Measurements from ENCODE around the gene THEM4.

The THEM4 gene

DNA sequence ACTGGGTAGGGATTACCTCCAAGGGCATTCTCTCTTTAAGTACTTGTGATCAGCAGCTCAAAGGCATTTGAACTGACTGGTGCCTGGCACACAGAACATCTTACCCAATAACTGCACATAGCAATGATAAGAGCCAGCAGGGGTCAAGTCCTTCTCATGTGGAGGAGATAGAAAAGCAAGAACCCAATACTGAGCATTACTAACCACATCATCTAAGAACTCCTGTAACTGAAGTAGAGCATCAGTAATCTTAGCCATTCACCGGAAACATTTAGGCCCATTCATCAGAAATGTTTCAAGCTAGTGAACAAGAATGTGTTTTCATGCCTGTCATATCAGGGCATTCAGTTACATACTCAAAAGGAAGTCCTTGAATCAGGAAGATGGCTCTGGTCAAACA lies 33.6 kb upstream of the THEM4 start:
- Histone ChIP-seq H3K36me3 (ENCODE audit: insufficient read depth, low read length) (no peaks in the 10 kb centered on the region), H3K4me1 (ENCODE audit: insufficient read depth, low read length) (peaks cover 24% of the 10 kb centered on the region), H3K9me3 (ENCODE audit: control insufficient read depth, insufficient read depth, low read length) (no peaks in the 10 kb centered on the region)

DNA sequence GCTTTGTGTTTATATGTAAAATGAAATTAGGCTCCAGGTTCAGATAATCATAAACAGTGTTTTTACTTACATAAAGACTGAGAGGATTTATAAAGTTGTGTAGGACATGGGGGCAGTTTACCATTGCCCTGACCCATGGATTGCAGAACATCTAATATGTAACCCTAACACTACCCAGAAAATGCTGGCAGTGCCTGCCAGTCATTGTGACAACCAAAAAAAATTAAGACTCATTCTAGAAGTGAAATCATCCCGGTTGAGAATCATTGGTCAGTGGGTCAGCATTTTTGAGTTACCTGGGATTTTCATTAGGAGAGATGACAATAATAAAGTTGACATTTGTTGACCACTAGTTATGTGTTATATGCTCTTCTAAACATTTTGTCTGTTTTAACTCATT lies 31.2 kb upstream of the THEM4 start:
- no peaks in the 10 kb centered on the region for H3K9me3 ChIP-seq (ENCODE audit: control insufficient read depth, insufficient read depth, low read length)
- no peak overlapping the region for H3K9ac ChIP-seq (ENCODE audit: low read depth, low read length)
- H3K4me1 ChIP-seq (ENCODE audit: insufficient read depth, low read length): peaks cover 11% of the 10 kb centered on the region; the same call in 1 of the 2 replicates
- H3K36me3 ChIP-seq (ENCODE audit: insufficient read depth, low read length): no peaks in the 10 kb centered on the region

More for the DNA sequence above, 33.6 kb upstream of the THEM4 start:
- H3K9ac ChIP-seq (ENCODE audit: low read depth, low read length): no peak overlapping the region

GRCh38 chr1:151939779-151940178 lies 30.5 kb upstream of the THEM4 start:
- no peaks in the 10 kb centered on the region for H3K9me3 ChIP-seq (ENCODE audit: control insufficient read depth, insufficient read depth, low read length)
- no peaks in the 10 kb centered on the region for H3K36me3 ChIP-seq (ENCODE audit: insufficient read depth, low read length)
- no peak overlapping the region for H3K9ac ChIP-seq (ENCODE audit: low read depth, low read length)
- H3K4me1 ChIP-seq (ENCODE audit: insufficient read depth, low read length): peaks cover 5% of the 10 kb centered on the region

DNA sequence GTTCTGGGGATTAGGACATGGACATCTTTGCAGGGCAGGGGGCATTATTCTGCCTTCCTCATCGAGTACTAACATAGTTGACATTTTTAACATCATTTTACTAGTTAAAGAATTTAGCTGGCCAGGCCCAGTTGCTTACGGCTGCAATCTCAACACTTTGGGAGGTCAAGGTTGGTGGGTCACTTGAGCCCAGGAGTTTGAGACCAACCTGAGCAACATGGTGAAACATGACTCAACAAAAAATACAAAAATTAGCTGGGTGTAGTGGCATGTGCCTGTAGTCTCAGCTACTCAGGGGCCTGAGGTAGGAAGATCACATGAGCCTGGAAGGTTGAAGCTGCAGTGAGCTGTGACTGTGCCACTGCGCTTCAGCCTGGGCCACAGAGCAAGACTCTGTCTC lies 29.8 kb upstream of the THEM4 start:
- H3K4me1 ChIP-seq (ENCODE audit: insufficient read depth, low read length): peaks cover 7% of the 10 kb centered on the region

GRCh38 chr1:151936653-151937052 lies 27.3 kb upstream of the THEM4 start:
- Histone ChIP-seq H3K9ac (ENCODE audit: low read depth, low read length) (no peak overlapping the region), H3K4me1 (ENCODE audit: insufficient read depth, low read length) (peaks cover 7% of the 10 kb centered on the region), H3K36me3 (ENCODE audit: insufficient read depth, low read length) (no peaks in the 10 kb centered on the region), H3K9me3 (ENCODE audit: control insufficient read depth, insufficient read depth, low read length) (no peaks in the 10 kb centered on the region)

More for the DNA sequence above, 29.8 kb upstream of the THEM4 start:
- no peaks in the 10 kb centered on the region for H3K36me3 ChIP-seq (ENCODE audit: insufficient read depth, low read length)
- no peak overlapping the region for H3K9ac ChIP-seq (ENCODE audit: low read depth, low read length)
- H3K9me3 ChIP-seq (ENCODE audit: control insufficient read depth, insufficient read depth, low read length): no peaks in the 10 kb centered on the region

- H3K4me1 ChIP-seq (ENCODE audit: insufficient read depth, low read length): peaks cover 7% of the 10 kb centered on the region
- H3K36me3 ChIP-seq (ENCODE audit: insufficient read depth, low read length): no peaks in the 10 kb centered on the region
- H3K9me3 ChIP-seq (ENCODE audit: control insufficient read depth, insufficient read depth, low read length): no peaks in the 10 kb centered on the region
- no peak overlapping the region for H3K9ac ChIP-seq (ENCODE audit: low read depth, low read length)
Measured at GRCh38 chr1:151935894-151936602, 26.7 kb upstream of the THEM4 start.

GRCh38 chr1:151935154-151935553 lies 25.8 kb upstream of the THEM4 start:
- Histone ChIP-seq H3K36me3 (ENCODE audit: insufficient read depth, low read length) (no peaks in the 10 kb centered on the region), H3K9ac (ENCODE audit: low read depth, low read length) (no peak overlapping the region), H3K4me1 (ENCODE audit: insufficient read depth, low read length) (peaks cover 2% of the 10 kb centered on the region; the same call in 1 of the 2 replicates), H3K9me3 (ENCODE audit: control insufficient read depth, insufficient read depth, low read length) (0 out of 2 replicates have a peak, but pooled peaks cover 4% of the 10 kb centered on the region)

DNA sequence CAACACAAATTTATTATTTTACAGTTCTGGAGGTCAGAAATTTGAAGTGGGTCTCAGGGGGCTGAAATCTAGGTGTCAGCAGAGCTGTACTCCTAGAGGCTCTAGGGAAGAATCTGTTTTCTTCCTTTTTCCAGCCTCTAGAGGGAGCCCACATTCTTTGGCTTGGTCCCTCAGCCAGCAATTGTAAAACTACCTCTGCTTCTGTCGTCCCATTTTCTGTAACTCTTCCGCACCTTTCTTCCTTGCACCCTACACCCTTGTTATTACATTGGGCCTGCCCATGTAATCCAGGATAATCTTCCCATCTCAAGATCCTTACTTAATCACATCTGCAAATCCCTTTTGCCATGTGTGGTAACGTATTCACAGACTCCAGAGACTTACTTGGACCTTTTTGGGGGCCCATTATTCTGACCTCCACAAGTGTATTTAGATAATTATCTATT lies 24.8 kb upstream of the THEM4 start:
- Histone ChIP-seq H3K36me3 (ENCODE audit: insufficient read depth, low read length) (no peaks in the 10 kb centered on the region), H3K4me1 (ENCODE audit: insufficient read depth, low read length) (peaks cover 2% of the 10 kb centered on the region; the same call in 1 of the 2 replicates), H3K9me3 (ENCODE audit: control insufficient read depth, insufficient read depth, low read length) (0 out of 2 replicates have a peak, but pooled peaks cover 4% of the 10 kb centered on the region), H3K9ac (ENCODE audit: low read depth, low read length) (no peak overlapping the region)

- Histone ChIP-seq H3K9ac (ENCODE audit: low read depth, low read length) (no peak overlapping the region), H3K36me3 (ENCODE audit: insufficient read depth, low read length) (no peaks in the 10 kb centered on the region), H3K4me1 (ENCODE audit: insufficient read depth, low read length) (no peaks in the 10 kb centered on the region), H3K9me3 (ENCODE audit: control insufficient read depth, insufficient read depth, low read length) (no peaks in the 10 kb centered on the region; the same call in 1 of the 2 replicates)
Measured at GRCh38 chr1:151924691-151925587, 15.6 kb upstream of the THEM4 start.

DNA sequence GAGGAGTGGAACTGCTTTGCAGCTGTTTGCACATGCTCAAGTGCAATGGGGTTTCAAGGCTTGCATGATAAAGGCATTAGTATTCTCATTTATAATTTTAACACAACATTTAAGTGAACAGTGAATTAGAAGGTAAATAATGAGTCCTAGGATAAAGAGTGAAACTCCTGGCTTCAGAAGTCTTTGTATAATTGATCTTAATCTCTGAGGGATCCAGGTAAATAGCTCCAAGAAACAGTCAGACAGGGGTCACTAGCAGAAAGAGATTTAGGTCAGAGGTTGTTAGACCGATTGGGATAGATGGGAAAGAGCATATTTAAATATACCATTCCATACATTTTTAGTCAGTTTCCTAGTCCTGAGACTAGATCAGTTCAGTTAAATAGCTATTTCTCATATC lies 14.1 kb upstream of the THEM4 start:
- Histone ChIP-seq H3K36me3 (ENCODE audit: insufficient read depth, low read length) (no peaks in the 10 kb centered on the region), H3K4me1 (ENCODE audit: insufficient read depth, low read length) (no peaks in the 10 kb centered on the region), H3K9ac (ENCODE audit: low read depth, low read length) (no peak overlapping the region), H3K9me3 (ENCODE audit: control insufficient read depth, insufficient read depth, low read length) (no peaks in the 10 kb centered on the region; the same call in 1 of the 2 replicates)

GRCh38 chr1:151920149-151920548 lies 10.8 kb upstream of the THEM4 start:
- no peaks in the 10 kb centered on the region for H3K36me3 ChIP-seq (ENCODE audit: insufficient read depth, low read length)
- H3K9me3 ChIP-seq (ENCODE audit: control insufficient read depth, insufficient read depth, low read length): no peaks in the 10 kb centered on the region; the same call in 1 of the 2 replicates
- no peak overlapping the region for H3K9ac ChIP-seq (ENCODE audit: low read depth, low read length)
- H3K4me1 ChIP-seq (ENCODE audit: insufficient read depth, low read length): no peaks in the 10 kb centered on the region

DNA sequence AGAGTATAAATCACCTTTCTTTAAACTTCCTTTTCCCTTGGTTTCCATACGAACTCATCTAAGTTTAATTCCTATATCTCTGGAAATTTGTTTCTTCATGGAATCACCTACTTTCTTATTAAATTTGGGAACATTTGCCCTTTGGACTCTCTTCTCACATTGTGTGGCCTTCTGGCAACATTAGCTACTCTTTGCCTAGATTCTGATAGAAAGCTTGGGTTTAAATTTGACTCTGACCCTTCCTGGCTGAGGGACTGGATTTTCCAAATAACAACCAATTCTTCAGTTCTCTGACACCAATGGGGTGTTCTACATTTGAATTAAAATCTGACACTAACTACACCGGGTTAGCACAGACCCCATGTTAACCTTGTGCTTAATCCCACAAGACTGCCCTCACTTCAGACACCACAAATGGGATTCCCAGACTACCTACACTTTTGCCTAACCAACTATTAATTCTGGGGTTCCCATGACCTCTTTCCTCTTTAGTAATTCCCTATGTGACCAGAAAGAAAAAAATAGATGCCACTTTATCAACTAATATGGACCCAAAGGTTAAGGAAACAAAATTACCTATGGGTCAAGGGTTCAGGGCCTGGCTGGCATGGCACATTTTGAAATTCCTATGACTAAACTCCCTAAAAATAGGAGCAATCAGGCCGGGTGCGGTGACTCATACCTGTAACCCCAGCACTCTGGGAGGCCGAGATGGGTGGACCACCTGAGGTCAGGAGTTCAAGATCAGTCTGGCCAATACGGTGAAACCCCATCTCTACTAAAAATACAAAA lies 9.7 kb upstream of the THEM4 start:
- Histone ChIP-seq H3K4me1 (ENCODE audit: insufficient read depth, low read length) (no peaks in the 10 kb centered on the region), H3K9ac (ENCODE audit: low read depth, low read length) (no peak overlapping the region), H3K9me3 (ENCODE audit: control insufficient read depth, insufficient read depth, low read length) (no peaks in the 10 kb centered on the region; the same call in 1 of the 2 replicates), H3K36me3 (ENCODE audit: insufficient read depth, low read length) (no peaks in the 10 kb centered on the region)

GRCh38 chr1:151918156-151918555 lies 8.8 kb upstream of the THEM4 start:
- Histone ChIP-seq H3K9ac (ENCODE audit: low read depth, low read length) (no peak overlapping the region), H3K4me1 (ENCODE audit: insufficient read depth, low read length) (no peaks in the 10 kb centered on the region), H3K36me3 (ENCODE audit: insufficient read depth, low read length) (no peaks in the 10 kb centered on the region), H3K9me3 (ENCODE audit: control insufficient read depth, insufficient read depth, low read length) (no peaks in the 10 kb centered on the region; the same call in 1 of the 2 replicates)

All from ES-I3 (cell line).